Activated CD8-positive, alpha-beta memory T cell treated with anti-CD3 and anti-CD28 coated beads for 24 hours (primary cell): ENCODE results near the gene SULF2.

Experiments
- DNase-seq: peaks from one replicate; pipeline ENCODE4 v3.0.0-alpha.2; 2020

The SULF2 gene

GRCh38 chr20:47783828-47784598 lies 1.3 kb downstream of the SULF2 start:
- no peak for DNase-seq

- DNase-seq: no peak
Measured at GRCh38 chr20:47782920-47783552, 2.2 kb downstream of the SULF2 start.

GRCh38 chr20:47782076-47782475 lies 3.2 kb downstream of the SULF2 start:
- no peak for DNase-seq

GRCh38 chr20:47781632-47782031 lies 3.6 kb downstream of the SULF2 start:
- no peak for DNase-seq

GRCh38 chr20:47780720-47781389 lies 4.4 kb downstream of the SULF2 start:
- no peak for DNase-seq

GRCh38 chr20:47778398-47779354 lies 6.6 kb downstream of the SULF2 start:
- DNase-seq: no peak

- DNase-seq: no peak
Measured at GRCh38 chr20:47777220-47777619, 8.1 kb downstream of the SULF2 start.

- DNase-seq: no peak
Measured at GRCh38 chr20:47776639-47777038, 8.6 kb downstream of the SULF2 start.

- no peak for DNase-seq
Measured at GRCh38 chr20:47775841-47776240, 9.4 kb downstream of the SULF2 start.

- no peak for DNase-seq
Measured at GRCh38 chr20:47775039-47775438, 10.2 kb downstream of the SULF2 start.

- DNase-seq: no peak
Measured at GRCh38 chr20:47774131-47774777, 11.0 kb downstream of the SULF2 start.

- no peak for DNase-seq
Measured at GRCh38 chr20:47773371-47773786, 11.9 kb downstream of the SULF2 start.

GRCh38 chr20:47770935-47771334 lies 14.3 kb downstream of the SULF2 start:
- DNase-seq: no peak

- DNase-seq: no peak
Measured at GRCh38 chr20:47768016-47768824, 17.1 kb downstream of the SULF2 start.

GRCh38 chr20:47765691-47766594 lies 19.3 kb downstream of the SULF2 start:
- DNase-seq: no peak

GRCh38 chr20:47765271-47765670 lies 20.0 kb downstream of the SULF2 start:
- DNase-seq: no peak

GRCh38 chr20:47764154-47764733 lies 21.0 kb downstream of the SULF2 start:
- DNase-seq: no peak

GRCh38 chr20:47762699-47763268 lies 22.5 kb downstream of the SULF2 start:
- no peak for DNase-seq

- no peak for DNase-seq
Measured at GRCh38 chr20:47761482-47762047, 23.7 kb downstream of the SULF2 start.
